Inflammatory macrophage treated with lipopolysaccharide for 4 hours (primary cell): Measurements from ENCODE around the gene SIK3.
"Not testable (repeated sequence)": the region's sequence is repeated elsewhere in the genome, so short reads cannot be mapped to it uniquely, and the experiment has no call there.

Source experiments
- DNase-seq: peaks from one replicate; pipeline ENCODE4 v3.0.0-alpha.2; 2020

SIK3 gene

DNA sequence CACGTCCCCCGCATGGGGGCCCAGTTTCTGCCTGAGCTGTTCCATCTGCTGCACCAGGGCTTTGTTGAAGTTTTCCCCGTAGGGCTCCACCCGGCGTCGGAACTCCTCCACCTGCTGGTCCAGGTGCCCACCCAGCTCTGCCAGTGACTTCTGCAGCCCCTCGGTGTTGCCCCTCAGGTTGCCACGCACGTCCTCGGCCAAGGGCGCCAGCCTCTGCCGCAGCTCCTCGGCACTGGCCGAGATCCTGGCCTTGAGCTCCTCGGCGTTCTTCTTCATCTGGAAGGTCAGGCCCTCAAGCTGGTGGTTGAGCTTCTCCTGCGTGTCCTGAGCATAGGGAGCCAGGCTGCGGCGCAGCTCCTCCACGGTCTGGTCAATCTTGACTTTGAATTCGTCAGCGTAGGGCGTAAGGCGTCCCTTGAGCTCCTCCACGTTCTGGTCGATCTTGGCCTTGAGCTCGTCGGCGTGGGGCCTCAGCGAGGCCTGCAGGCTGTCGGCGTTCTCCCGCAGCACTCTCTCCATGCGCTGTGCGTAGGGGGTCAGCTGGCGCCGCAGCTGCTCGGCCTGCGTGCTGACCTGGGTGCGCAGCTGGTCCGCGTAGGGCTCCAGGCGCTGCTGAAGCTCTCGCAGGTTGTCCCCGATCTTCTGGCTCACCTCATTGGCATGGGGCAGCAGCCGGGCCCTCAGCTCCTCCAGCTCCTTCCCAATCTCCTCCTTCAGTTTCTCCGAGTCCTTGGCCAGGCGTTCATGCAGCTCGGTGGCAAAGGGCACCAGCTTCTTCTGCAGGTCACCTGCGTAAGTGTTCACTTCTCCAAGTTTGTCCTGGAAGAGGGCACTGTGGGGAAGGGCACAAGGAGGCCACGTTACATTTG lies 276.9 kb downstream of the SIK3 start:
- no peak for DNase-seq

DNA sequence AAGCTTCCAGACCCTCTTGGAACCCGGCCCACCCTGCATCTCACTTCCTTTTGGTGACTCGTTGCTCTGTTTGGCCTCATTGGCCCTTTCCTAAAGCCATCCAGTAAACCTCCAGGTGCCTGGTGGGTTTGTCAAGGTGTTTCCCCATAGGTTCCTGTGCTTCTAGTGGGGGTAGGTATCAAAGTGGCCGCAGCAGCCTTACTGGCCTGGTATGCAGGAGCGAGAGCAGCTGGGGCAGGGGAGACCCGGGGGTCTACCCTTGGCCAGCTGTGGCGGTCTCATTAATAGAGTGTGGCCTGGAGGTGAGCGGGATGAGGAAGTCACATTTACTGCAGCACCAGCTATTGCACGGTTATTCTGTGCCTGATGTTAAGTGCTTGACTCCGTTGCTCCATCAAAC lies 279.2 kb downstream of the SIK3 start:
- DNase-seq: no peak

DNA sequence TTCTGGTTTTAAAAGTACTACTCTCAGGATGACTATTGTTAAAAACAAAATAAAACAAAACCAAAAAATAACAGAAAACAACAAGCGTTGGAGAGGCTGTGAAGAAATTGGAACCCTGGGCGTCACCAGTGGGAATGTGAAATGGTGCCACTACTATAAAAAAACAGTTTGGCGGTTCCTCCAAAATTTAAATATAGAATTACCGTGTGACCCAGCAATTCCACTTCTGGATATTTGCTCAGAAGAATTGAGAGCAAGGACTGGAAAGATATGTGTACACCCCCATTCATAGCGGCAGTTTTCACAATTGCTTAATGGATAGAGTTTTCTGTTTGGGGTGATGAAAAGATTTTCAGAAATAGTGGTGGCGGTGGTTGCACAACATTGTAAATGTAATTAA lies 283.7 kb downstream of the SIK3 start:
- no peak for DNase-seq

DNA sequence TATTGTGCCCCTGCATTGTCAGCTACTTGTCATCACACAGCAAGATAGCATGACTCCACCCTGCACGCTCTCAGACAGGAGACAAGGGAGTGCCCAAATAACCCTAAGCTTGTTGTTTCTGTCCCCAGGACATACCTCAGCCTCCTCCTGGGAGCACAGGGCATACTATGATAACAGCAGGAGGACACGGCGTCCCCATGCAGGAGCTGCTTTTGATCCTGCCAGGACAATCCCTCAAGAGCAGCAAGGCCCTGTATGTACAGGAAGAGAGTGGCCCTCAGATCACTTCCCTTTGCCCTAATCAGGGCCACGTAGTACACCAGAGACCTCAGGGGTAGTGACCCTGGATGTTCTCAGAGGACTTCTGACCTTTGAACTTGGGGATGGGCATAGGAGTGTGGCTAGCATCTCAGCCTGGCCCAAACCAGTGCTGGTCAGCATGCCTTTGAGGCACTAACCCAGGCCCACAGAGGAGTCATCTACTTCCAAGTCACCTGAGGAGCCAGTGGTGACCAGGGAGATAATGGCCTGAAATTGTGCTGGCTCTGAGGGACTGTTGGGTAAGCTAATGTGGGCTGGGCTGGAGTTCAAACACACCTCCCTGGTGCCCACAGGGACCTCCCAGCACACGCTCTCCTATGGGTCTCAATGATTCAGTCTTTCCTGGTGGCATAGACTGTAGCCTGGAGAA lies 284.3 kb downstream of the SIK3 start:
- no peak for DNase-seq

DNA sequence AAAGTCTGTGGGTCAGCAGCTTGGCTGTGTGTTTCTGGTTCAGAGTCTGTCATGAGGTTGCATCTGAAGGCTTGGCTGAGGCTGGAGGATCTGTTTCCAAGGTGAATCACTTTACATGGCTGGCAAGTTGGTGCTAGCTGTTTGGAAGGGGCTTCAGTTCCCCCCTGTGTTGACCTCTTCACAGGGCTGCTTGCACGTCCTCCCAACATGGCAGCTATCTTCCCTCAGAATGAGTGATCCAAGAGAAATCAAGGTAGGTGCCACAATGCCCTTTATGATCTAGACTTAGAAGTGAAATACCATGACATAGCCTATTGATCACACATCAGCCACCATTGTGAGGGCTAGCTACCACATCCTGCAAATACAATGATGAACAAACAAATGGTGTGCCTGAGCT lies 285.1 kb downstream of the SIK3 start:
- no peak for DNase-seq

DNA sequence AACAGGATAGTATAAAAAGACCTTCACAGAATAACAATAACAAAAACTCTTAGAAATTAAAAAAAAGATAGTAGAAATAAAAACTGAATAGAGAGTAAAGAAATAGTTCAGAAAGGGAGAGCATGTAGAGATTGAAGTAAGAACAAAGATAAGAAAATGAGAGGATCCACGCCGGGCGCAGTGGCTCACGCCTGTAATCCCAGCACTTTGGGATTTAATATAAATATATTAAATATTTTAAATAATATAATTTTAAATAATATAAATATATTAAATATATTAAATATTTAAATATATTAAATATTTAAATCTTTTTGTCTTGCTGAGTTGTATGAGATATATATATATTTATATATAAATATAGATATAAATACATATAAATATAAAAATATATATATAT lies 286.1 kb downstream of the SIK3 start:
- no peak for DNase-seq

DNA sequence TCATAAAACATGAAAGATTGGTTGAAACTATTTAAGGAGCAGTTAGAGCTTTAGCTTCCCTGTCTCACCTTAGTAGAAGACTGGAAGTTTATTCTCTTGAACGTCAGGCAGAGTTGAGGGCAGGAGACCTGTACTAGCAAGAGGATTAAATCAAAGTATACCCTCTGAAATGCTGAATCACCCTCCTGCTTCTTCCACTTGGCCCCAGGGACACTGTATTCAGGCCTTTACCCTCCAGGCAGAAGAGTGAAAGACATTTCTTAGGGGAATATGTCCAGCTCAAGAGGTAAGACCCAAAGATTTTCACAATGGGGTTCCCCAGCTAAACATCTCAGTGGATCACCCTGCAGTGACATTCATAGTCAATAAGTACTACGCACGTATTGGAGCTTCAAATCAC lies 287.0 kb downstream of the SIK3 start:
- DNase-seq: no peak

DNA sequence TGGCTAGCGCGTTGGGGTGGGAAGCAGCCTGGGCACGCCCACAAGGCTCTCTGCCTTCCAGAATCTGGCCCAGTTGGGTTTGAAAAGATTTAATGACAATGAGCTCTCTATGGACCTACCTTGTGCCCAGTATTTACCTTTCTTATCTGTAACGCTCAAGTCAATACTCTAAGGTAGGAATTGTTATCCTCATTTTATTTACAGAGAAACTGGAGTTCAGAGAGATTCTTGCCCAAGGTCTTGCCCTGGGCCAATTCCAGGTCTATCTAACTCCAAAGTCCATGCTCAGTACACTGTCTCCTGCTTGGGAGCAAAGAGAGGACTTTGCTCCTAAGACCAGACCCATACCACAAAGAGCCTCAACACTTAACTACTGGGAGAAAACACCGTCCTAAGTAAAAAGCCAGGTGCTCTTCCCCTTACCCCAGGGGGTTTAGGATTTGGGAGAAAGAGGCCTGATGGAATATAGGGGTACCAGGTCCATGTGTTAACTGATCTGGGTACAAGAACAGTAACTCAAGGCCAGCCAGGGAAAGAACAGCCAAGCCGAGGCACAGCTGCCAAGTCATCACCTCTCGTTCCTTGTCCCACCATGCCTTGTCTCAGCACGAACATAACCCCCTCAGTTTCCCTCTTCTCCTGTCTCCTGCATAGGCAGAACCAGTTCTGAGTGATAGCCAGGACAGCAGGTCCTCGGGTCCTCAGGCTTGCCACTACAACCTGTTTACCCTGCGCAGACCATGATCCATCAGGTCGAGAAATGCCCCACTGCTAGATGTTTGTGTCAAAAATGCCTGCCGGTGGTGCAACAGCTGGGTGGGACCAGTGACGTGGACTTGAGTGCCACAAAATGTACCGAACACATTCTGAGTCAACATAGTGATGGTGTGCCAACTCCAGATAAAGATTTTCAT lies 289.7 kb downstream of the SIK3 start:
- DNase-seq: no peak

DNA sequence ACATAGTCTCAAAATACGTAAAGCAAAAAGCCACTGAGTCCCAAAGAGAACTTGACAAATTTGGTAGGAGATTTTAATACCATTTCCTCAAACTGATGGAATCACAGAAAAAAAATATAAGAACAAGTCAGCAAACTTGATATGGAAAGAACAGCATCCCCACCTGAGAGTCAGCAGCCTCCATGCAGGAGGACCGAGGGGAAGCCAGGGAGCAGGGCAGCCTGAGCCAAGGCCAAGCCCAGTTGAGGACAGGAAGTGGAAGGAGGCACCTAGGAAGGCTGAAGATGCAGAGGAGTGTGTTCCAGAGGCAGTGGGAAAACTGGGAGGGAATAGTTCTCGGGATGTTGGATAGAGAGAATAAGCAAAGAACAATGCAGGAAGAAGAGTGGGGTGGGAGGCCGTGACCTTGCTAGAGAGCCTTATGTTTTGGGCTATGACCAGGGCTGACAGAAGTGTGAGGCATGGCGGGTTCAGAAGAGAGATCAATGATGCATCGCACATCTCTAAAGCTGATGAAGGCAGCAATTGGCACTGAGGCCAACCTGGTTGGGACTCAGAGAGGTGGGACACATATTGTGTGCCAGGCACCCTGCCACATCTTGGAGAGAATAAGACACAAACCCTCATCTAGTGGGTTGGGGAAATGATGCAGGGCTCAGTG lies 290.5 kb downstream of the SIK3 start:
- no peak for DNase-seq

DNA sequence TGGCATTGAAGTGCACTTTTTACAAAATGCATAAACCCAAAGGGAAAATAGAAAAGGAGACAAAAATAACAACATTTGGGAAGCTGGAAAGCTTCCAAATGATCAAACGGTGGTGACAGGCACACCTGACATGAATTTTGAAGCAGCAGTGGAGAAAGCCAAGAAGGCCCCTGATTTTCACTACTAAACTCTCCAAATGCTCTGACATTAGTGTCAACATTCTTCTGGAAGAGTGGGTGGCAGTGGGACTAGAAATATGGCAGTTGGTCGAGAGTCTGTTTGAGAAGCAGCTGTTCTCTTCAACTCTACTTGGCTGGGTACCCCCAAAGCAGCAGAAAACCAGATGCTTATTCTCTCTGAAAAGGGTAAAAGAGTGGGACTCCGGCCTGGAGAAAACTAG lies 294.2 kb downstream of the SIK3 start:
- no peak for DNase-seq

DNA sequence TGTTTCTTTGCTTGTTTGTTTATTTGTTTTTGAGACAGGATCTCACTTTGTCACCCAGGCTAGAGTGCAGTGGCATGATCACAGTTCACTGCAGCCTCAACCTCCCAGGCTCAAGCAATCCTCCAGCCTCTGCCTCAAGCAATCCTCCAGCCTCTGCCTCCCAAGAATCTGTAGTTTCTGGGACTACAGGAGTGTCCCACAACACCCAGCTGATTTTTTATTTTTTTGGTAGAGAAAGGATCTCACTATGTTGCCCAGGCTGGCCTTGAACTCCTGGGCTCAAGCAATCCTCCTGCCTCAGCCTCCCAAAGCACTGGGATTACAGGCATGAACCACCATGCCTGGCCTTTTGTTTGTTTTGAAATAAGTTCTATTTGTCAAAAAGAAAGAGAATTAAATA lies 296.6 kb downstream of the SIK3 start:
- not testable (repeated sequence) for DNase-seq

DNA sequence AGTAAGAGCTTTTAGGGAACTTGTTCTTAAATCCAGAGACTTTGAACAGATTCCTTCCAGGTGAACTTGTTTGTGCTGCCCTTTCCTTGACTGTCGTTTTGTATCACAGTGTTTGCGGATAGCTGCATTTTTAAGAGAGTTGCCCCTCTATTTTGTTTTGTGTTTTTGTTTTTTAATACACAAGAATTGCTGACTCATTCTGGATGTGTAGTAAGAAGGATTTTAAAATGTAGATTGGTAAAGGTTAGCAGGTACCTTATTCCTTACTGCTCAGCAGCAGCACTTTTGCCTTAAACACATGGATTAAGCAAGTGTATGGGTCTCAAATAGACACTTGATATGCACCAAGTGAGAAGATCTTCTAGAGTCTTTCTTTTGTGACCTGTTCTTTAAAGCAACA lies 297.6 kb downstream of the SIK3 start:
- DNase-seq: no peak

DNA sequence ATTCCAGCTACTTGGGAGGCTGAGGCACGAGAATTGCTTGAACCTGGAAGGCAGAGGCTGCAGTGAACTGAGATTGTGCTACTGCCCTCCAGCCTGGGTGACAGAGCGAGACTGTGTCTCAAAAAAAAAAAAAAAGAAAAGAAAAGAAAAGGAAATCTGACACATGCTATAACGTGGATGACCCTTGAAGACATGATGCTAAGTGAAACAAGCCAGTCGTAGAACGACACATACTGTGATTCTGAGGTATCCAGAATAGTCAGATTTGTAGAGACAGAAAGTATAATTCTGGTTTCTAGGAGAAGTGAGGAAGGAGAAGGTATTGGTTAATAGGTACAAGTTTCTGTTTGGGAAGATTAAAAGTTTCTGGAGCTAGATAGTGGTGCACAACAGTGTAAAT lies 299.9 kb downstream of the SIK3 start:
- no peak for DNase-seq

DNA sequence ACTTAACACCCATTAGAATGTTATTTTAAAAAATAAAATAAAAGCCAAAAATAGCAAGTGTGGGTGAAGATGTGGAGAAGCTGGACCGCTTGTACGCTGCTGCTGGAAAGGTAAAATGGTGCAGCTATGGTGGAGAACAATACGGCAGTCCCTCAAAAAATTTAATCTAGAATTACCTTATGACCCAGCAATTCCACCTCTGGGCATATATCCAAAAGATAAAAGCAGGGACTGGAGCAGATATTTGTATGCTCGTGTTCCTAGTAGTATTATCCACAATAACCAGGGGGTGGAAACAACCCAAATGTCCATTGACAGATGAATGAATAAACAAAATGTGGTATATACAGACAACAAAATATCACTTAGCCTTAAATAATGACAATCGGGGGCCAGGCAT lies 300.4 kb downstream of the SIK3 start:
- DNase-seq: no peak

DNA sequence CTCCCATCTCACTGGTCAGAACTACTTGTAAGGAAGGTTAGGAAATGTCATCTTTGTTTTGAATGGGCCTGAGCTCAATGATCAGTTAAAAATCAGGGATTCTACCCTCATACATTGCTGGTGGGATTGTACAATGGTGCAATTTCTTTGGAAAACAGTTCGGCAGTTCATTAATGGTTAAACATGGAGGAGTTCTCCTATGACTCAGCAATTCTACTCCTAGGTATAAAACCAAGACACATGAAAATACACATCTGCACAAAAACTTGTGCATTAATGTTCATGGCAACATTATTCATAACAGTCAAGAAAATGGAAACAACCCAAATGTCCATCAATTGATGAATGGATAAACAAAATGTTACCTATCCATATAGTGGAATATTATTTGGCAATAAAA lies 301.7 kb downstream of the SIK3 start:
- DNase-seq: no peak

DNA sequence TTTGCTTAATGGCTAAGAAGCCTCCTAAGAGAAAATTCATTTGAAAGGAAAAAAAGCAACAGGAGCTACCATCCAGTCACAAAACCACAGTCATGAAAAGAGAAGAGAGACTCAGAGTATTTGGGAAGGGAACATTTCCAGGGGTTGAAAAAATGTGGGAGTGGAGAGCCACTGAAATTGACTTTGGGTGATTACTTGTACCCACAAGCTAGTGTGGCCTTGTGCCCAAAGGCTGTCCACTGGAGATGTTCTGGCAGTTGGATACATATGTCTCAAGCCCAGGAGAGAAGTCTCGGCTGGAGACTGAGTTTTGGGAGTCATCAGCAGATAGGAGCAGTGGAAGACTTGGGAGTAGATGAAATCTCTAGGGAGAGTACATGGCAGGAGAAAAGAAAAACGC lies 303.4 kb downstream of the SIK3 start:
- no peak for DNase-seq

DNA sequence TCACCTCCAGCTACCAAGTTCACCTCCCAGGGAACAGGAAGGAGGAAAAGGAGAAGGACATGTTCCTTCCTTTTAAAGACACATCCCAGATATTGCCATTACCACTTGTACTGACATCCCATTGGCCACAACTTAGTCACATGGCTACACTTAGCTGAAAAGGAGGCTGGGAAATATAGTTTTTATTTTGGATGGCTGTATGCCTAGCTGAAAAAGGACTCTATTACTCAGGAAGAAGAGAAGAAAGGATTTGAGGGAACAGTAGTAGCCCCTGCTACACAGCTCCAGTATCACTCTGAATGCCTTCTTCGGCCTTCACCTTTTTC lies 304.5 kb downstream of the SIK3 start:
- DNase-seq: no peak
